Fibroblast of skin of right biceps (primary cell): ENCODE results near the gene PROZ.

ENCODE experiments used
- DNase-seq: peaks from one replicate; pipeline ENCODE4 v3.0.0-alpha.2; 2013

The PROZ gene

GRCh38 chr13:113142876-113143275 lies 15.6 kb upstream of the PROZ start:
- DNase-seq: no peak

DNA sequence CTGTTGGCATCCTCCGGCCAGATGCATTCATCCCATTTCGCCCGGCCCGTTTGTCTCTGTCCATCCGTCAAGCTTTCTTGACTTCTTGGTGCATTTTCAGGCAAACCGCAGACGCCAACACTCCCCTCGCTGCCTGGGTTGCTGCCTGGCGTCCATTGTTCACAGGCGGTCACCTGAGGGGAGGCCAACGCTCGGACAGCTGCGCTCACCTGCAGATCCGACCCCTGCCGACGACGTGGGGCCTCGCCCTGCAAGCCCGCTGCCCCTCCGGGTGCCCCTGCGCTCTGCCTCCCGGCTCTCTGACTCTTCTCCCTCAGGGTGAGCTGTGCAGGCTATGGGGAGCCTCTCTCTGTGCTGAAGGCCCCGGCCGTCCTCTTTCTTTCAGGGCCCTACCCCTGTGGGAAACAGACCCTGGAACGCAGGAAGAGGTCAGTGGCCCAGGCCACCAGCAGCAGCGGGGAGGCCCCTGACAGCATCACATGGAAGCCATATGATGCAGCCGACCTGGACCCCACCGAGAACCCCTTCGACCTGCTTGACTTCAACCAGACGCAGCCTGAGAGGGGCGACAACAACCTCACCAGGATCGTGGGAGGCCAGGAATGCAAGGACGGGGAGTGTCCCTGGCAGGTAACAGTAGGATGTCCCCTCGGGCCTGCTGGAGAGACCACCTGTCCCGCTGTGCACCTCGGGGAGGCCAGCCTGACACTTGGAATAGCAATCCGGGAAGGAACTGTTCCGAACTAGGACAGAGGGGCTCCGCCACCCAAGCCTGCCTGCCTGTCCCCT lies 14.8 kb upstream of the PROZ start:
- DNase-seq: no peak

- DNase-seq: no peak
Observed at GRCh38 chr13:113144255-113144629, 14.2 kb upstream of the PROZ start.

DNA sequence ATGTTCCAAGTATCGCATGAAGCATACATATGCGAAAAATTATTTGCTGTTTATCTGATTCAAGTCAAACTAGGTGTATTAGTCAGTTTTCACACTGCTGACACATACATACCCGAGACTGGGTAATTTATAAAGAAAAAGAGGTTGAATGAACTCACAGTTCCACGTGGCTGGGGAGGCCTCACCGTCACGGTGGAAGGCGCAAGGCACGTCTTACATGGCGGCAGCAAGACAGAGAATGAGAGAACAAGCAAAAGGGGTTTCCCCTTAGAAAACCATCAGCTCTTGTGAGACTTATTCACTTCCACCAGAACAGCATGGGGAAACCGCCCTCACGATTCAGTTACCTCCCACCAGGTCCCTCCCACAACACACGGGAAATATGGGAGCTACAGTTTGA lies 13.0 kb upstream of the PROZ start:
- no peak for DNase-seq

GRCh38 chr13:113145911-113146598 lies 12.4 kb upstream of the PROZ start:
- no peak for DNase-seq

DNA sequence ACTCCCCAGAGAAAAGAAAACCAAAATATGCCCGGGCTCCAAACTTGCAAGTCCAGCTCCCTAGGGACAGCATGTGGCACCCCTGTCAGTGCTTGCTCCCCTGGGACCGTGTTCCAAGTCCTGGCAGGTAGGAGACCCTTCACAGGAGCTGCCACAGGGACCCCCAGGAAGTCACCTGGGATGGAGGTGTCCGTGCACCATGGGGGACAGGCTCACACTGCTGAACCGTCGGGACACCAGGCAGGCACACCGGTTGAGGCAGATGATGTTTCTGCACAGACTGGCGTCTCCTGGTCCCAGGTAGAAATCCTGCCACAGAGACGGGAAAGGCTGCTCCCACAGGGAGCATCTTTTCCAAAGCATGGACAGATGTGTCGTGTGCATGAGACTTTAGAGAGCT lies 11.7 kb upstream of the PROZ start:
- DNase-seq: no peak

DNA sequence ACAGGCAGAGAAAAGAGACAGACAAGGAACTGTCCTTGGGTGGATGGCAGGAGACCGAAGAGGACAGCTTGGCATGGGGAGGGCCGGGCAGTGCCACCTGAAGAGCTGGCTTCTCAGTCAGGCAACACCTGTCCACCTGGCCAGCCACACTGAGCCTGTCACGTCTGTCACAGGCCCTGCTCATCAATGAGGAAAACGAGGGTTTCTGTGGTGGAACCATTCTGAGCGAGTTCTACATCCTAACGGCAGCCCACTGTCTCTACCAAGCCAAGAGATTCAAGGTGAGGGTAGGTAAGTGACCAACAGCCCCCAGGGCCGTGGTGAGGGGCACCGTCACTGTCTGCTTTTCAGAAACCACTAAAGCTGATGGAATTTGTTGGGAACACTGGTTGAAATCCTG lies 11.2 kb upstream of the PROZ start:
- no peak for DNase-seq

DNA sequence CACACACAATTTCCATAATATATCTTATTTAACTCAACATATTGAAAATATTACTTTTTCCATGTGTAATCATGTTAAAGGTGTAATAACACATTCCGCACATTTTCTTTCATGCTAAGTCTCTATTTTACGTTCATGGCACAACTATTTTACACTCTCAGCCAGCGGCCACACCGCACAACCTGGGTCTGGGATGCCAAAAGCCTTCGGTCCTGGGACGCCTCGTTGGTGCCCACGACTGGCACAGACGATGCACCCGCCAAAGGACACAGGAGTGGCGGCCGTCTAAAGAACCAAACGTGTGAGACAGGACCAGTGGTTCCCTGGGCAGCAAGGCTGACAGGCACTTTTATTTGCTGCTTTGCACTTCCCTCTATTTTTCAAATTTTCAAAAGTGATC lies 10.0 kb upstream of the PROZ start:
- DNase-seq: no peak

- DNase-seq: no peak
Observed at GRCh38 chr13:113148940-113149503, 9.4 kb upstream of the PROZ start.

GRCh38 chr13:113149711-113150549 lies 8.5 kb upstream of the PROZ start:
- DNase-seq: no peak

- no peak for DNase-seq
Observed at GRCh38 chr13:113150550-113151365, 7.7 kb upstream of the PROZ start.

- DNase-seq: peak; percentile 78
Observed at GRCh38 chr13:113151745-113152690, 6.4 kb upstream of the PROZ start.

- DNase-seq: peak; percentile 28
Observed at GRCh38 chr13:113152691-113152983, 5.8 kb upstream of the PROZ start.

- DNase-seq: no peak
Observed at GRCh38 chr13:113152984-113153809, 5.3 kb upstream of the PROZ start.

- peak; percentile 71 for DNase-seq
Observed at GRCh38 chr13:113153810-113154748, 4.4 kb upstream of the PROZ start.

DNA sequence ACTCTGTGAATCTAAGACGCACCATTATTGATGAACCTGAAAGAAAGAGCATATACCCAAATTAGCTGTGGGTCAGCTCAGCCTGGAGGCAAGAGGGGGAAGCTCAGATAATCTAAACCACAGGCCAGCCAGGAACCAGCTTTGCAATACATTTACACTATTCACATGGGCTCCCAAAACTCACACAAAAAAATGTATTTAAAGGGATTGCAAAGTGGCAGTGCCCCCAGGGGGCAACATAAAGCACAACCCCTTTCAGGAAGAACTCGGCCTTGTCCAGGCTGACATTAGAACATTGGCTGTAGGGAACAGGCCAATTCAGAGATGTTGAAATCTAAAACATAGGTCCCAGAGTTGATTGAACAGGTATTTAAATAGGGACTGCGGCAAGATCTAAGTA lies 3.2 kb upstream of the PROZ start:
- no peak for DNase-seq

GRCh38 chr13:113155982-113156655 lies 2.3 kb upstream of the PROZ start:
- DNase-seq: peak; percentile 31

GRCh38 chr13:113157206-113157928 lies 1.1 kb upstream of the PROZ start:
- no peak for DNase-seq
